Omental fat pad (tissue), 4 donors: ENCODE measurements around the gene STX7. TPM values are rescaled to one million over a fixed set of nuclear protein-coding genes. Genes with fewer than 3 reads are reported as not detected.

Experiments used
- ATAC-seq: fragments of 150-250 bp; one replicate; pipeline ENCODE4 v1.9.1; 2016; ENCODE audit warnings: mild to moderate bottlenecking, moderate library complexity; ENCODE audit not compliant: low FRiP score
- DNase-seq: peaks from one replicate; pipeline ENCODE4 v3.0.0-alpha.2; 2019; ENCODE audit warnings: low spot score
- CTCF ChIP-seq, 3 donors: fragments of 450-650 bp; IDR thresholded peaks; one replicate each; pipeline ENCODE4 v1.5.1; 2016 to 2017; ENCODE audit warnings: antibody characterized with exemption in 3 of 3, mild to moderate bottlenecking in 3 of 3, moderate library complexity in 2 of 3
- total RNA-seq, 4 donors: library from RNA; depleted of rRNA; stranded (reverse); fragments of >200 nt; gene quantifications; one replicate each; pipeline ENCODE4 v1.1.0, GENCODE V29; 2016

The STX7 gene
- total RNA-seq, 4 donors from 2014 or later: 36.1 to 78.3 (median 48.2) TPM

GRCh38 chr6:132506869-132507808, 5.8 kb downstream of the STX7 start:
- TF ChIP-seq CTCF (IDR thresholded peaks at IDR 0.05): no peak
- DNase-seq (no peak), ATAC-seq (no peak)

GRCh38 chr6:132506461-132506860, 6.5 kb downstream of the STX7 start:
- TF ChIP-seq CTCF (IDR thresholded peaks at IDR 0.05): no peak
- no peak for DNase-seq
- ATAC-seq: no peak

- no peak for ATAC-seq
- no peak for TF ChIP-seq CTCF (IDR thresholded peaks at IDR 0.05)
- DNase-seq: no peak
These were observed 7.8 kb downstream of the STX7 start for GRCh38 chr6:132505158-132505557.

- no peak for TF ChIP-seq CTCF (IDR thresholded peaks at IDR 0.05)
- ATAC-seq: no peak
- no peak for DNase-seq
These were observed 8.2 kb downstream of the STX7 start for GRCh38 chr6:132504757-132505156.

GRCh38 chr6:132499757-132500156, 13.2 kb downstream of the STX7 start:
- no peak for DNase-seq
- no peak for TF ChIP-seq CTCF (IDR thresholded peaks at IDR 0.05)
- ATAC-seq: no peak

- no peak for ATAC-seq
These were observed 14.3 kb downstream of the STX7 start for GRCh38 chr6:132498638-132499037.

More at GRCh38 chr6:132498638-132499037, 14.3 kb downstream of the STX7 start:
- DNase-seq: no peak
- TF ChIP-seq CTCF (IDR thresholded peaks at IDR 0.05): no peak
